Medulla oblongata (tissue), 1 donor: ENCODE results near the gene RETREG3.
A peak's percentile ranks its signal among the peaks of the same experiment; 100 is the strongest.

Source experiments
- DNase-seq: peaks from one replicate; pipeline ENCODE4 v3.0.0-alpha.2; 2015; ENCODE audit errors: extremely low spot score

RETREG3 gene

GRCh38 chr17:42531455-42532354 is 77.5 kb downstream of the RETREG3 start:
- DNase-seq, result peak; percentile 62

- no peak for DNase-seq
Measured at GRCh38 chr17:42530952-42531454, 78.2 kb downstream of the RETREG3 start.
